ENCODE data around the gene TMEM259.

TMEM259 gene

DNA sequence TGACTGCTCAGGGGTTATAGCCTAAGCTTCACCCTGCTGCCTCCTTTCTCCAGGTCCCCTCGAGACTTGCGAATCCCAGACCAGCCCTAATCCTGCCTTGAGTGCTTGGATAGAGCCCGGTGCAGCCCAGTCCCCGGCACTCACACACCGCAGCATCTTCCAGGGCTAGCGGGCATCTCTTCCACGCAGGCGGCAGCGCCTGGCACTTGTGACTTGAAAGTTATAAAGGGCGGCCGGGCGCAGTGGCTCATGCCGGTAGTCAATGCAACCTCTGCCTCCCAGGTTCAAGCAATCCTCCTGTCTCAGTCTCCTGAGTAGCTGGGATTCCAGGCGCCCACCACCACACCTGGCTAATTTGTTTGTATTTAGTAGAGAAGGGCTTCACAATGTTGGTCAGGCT, 34.8 kb downstream of the TMEM259 start:
- no peak for DNase-seq (ENCODE audit: low spot score)

DNA sequence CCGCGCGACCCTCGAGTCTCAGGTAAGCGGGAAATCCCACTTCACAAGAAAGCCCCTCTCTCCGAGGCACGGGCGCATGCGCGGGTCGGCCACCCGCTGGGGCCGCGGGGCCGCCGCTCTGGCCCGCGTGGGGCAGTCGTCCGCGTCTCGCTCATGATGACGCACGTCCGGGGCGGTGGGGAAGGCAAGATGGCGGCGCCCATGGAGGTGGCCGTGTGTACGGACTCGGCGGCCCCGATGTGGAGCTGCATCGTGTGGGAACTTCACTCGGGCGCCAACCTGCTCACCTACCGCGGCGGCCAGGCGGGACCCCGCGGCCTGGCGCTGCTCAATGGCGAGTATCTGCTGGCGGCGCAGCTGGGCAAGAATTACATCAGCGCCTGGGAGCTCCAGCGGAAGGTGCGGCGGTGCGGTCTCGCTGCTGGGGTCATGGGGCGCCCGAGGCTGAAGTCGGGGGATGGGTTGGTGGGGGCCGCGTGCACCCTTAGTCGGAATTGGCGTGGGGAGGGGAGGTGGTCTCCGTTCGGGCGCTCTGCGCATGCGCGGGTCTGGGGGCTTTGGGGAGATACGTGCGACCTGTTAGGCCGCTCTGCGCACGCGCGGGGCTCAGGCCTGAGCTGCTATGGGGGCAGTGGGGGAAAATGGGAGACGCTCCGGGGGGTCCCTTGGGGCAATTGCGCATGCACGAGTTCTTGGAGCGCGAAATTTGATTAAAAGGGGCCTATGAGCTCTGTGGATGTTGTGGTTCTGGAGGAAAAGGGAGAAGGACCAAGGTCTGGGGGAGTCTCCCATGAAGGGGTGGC, 36.6 kb downstream of the TMEM259 start, which contains the start of gene WDR18:
TSS of gene WDR18 (plus strand) at position 181 of the 803 bp plus-strand sequence. CDS start at position 190, 9 bp downstream.
- DNase-seq (ENCODE audit: low spot score): peak; percentile 100

DNA sequence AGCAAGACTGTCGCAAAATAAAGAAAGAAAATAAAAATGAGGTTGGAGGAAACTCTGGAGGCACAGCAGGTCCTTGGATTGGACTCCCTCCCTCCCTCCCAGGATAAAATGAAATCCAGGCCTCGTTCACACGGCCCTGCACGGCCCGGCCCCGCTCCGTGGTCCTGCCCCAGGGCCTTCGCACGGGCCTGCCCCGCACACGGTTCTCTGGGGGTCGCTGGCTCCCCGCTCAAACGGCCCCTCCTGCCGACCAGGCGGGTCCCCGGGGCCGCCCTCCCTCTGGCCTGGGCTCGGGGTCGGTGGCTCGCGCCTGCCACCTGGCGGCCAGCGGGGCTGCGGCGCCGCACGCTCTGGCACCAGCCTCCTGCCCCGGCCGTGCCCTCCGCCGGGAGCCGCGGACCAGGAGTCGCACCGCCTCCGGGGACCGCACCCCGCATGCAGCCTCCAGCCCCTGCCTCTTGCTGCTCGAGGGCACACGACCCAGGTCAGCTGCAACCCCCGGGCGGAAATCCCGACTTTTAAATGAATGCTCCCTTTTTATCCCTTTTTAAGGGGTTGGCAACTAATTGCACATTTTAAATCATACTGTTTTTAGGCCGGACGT, 38.3 kb downstream of the TMEM259 start:
- peak; percentile 98 for DNase-seq (ENCODE audit: low spot score)

DNA sequence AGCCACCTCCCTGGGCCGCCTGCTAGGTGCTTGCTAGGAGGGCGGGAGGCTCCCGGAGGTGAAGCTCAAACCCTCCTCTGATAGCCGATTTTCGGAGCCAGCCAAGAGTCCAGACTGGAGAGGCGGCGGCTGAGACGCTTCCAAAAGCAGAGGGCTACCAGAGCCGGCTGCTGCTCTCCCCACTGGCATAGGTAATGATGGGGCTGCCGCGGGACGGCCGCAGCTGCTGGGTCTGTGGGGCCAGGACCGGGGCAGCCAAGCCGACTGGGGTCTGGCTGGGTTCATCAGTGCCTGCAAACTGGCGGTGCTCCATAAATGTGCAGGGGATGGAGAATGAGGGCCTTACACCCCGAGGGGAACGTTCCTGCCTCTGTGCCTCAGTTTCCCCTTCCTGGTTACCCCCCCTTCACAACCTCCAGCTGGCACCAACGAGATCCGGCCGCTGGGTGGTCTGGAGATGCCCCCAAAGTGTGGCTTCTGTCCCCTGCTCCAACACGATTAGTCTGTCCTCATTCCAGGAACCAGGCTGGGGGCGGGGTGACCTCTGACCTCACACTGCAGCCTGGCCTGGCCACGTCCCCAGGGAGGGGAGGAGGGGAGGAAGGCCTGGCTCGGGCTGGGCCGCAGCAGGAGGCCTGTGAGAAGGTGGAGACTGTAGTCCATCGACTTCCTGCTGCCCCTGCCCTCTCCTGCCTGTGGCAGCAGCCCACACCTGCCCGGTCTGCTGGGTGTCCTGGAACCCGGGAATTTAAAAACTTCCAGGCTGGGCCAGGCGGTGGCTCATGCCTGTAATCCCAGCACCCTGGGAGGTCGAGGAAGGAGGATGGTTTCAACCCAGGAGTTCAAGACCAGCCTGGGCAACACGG, 40.6 kb downstream of the TMEM259 start:
- DNase-seq (ENCODE audit: low spot score): peak; percentile 97

DNA sequence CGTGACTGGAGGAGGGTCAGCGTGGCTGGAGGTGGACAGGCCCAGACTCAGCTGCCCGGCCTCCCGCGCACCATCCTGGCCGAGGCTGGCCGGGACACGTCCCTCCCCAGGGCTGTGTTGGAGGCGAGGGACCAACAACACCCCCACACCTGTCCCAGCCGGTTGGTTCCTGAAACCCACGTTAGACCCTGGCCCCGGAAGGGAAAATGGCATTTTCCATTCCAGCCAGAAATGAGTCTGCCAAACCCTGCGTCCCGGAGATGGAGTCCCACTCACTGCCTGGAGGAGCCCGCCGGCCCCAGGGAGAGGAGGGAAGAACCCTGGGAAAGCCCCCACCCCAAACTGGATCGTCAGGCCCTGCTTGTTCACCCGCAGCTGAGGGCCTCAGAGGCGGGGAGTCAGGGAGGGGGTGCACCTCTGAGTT, 41.6 kb downstream of the TMEM259 start:
- DNase-seq (ENCODE audit: low spot score): no peak

DNA sequence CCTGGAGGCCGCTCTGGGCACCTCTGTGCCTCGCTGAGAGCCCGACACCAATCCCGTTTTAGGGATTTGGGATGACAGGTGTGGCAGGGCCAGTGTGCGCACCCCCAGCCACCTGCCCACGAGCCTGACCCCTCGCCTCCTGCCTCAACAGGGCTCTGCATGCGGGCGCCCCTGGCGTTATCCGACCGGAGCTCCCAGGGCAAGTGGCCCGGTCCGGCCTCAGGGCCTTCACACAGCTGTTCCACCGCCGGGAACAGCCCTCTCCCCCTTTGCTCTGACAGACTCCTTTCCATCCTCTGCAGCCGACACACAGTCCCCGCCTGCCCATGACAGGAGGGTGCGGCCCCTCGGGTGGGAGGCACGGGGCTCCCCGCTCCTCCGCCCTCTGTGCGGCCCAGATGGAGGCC, 43.9 kb downstream of the TMEM259 start:
- DNase-seq (ENCODE audit: low spot score): no peak

DNA sequence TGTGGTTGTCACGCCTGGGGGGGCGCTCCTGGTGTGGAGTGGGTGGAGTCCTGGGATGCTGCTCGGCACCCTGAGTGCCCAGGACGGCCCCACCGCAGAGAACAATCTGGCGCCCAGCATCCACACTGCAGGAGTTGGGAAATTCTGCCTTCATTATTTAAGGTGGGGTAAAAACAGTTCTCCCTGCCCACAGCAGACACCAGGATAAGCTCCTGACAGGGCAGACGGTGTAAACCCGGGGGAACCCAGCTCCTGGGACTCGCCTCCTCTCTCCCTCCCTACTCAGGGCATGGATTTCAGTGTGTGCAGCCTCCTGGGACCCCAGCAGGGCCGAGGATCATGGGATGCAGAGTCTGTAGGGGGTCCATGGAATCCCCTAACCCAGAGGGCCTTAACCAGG, 44.4 kb downstream of the TMEM259 start:
- no peak for DNase-seq (ENCODE audit: low spot score)

DNA sequence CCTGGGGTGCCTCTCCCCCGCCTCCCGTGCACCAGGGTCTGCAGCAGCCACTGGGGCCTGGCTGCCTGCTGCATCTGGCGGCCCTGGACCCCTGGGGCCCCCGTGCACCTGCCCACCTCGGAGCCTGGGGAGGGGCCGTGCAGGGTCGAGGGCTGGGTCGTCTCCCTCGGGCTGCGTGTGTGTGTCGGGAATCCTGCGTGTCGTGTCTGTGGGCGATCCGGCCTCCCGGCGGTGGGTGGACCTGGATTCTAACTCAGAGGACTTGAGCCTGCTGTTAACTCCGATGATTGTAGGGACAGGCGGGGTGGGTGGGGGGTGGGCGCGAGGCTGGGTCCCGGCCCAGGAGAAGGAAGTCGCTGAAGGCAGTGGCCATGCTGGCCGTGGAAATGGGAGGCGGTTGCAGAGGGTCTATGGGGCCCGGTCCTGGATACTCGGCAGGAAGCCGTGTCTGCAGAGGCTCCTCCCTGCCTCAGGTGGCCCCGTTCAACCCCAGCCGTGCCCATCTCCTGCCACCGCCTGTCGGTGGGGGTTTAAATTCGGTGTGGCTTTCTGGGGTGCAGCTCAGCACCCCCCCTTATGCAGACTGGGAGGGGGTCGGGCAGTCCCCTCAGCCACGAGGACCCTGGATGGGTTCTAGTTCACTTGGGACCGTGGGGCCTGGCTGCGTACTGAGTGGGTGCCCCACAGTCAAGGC, 46.2 kb downstream of the TMEM259 start:
- DNase-seq (ENCODE audit: low spot score): no peak

DNA sequence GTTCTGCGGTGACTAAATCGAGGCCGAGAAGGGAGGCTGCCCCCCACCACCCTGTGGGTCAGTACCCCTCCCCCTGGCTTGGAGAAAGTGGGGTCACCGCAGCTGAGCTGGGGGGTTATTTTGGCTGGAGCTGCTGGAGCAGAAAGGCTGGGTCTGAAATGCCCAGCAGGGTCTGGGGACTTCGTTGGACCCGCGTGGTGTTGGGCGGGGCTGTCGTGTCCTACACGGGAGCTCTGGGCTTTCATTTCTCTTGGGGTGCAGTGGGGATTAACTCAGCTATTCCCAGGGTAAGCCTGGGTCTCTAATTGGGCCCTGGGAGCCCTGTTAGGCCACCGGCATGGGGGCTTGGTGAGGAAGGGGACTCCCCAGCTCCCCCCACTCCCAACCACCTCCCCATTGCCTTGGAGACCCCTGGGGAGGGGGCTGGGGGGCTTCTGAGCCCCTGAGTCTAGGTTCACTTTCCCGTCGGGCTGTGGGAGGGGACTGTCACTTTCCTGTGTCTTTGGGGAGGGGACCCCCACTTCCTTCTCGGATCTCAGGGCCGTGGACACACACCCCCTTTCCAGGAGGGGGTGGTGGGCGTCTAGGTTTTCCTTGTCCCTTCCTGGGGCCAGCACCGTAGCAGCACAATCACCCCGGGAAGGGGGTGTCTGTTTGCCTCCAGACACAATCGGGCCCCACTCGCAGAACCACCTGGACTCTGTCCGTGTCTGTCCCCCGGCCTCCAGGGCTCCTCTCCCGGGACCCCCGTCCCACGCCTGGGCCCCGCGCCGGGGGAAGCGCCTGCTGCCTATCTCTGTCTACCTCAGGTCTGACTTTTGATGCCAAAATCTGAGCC, 47.0 kb downstream of the TMEM259 start:
- DNase-seq (ENCODE audit: low spot score): no peak

DNA sequence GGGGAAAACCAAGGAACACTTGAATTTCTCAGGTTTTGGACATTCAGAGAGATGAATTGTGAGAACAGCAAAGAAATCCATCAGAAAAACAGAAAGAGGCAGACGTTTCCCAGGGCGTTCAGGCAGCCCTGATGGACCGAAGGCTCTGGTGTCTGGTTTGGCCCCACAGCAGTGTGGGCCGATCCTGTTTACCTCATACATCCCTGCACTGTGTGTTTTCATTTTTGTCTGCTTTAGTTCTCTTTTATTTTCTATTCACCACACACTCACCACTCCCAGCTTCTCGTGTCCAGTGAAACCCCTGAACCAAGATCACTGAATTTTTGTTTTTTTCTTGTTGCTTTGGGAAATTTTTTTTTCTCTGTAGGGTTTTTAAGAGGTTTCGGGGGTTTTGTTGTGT, 48.6 kb downstream of the TMEM259 start:
- DNase-seq (ENCODE audit: low spot score): no peak

DNA sequence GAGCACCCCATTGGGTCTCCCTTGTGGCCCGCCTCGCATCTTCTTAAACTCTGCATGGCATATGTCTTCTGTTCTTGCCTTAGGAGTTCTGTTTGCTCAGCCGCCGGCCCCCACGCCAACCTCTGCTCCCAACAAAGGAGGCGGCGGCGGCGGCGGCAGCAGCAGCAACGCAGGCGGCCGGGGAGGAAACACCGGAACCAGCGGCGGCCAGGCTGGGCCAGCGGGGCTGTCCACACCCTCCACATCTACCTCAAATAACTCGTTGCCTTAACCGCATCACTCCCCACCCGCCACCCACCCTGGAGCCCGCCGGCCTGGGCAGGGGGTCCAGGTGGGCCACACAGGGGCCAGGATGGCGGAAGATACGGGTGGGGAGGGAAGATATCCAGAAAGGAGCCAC, 49.1 kb downstream of the TMEM259 start:
- no peak for DNase-seq (ENCODE audit: low spot score)

DNA sequence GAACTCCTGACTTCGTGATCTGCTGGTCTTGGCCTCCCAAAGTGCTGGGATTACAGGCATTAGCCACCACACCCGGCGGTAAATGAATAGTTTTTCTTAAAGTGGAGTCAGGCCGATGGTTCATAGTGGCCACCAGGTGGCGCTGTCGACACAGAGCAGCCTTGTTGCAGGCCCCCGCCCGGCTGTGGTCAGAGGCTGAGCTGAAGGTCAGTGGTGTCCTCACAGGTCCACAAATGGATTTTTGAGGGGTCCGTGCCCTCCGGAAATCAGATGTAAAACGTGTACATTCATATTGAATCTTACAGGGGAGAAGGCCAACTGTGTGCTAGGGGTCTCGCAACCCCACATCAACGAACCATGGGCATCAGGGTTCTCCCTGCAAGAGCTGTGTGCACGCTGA, 50.2 kb downstream of the TMEM259 start:
- DNase-seq (ENCODE audit: low spot score): no peak

DNA sequence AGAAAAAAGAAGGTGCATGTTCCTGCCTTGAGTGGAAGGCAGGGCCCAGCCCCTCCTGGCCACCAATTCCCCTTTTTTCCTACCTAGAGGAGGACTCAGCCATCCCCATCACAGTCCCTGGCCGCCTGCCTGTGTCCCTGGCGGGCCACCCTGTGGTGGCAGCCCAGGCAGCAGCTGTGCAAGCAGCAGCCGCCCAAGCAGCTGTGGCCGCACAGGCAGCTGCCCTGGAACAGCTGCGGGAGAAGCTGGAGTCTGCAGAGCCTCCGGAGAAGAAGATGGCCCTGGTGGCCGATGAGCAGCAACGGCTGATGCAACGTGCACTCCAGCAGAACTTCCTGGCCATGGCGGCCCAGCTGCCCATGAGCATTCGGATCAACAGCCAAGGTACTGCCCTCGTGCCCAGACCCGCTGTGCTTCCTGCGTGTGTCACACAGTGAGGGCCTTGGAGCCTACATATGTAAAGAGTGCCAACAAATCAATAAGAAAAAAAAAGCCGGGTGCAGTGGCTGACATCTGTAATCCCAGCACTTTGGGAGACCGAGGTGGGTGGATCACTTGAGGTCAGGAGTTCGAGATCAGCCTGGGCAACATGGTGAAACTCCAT, 54.3 kb downstream of the TMEM259 start:
- no peak for DNase-seq (ENCODE audit: low spot score)

DNA sequence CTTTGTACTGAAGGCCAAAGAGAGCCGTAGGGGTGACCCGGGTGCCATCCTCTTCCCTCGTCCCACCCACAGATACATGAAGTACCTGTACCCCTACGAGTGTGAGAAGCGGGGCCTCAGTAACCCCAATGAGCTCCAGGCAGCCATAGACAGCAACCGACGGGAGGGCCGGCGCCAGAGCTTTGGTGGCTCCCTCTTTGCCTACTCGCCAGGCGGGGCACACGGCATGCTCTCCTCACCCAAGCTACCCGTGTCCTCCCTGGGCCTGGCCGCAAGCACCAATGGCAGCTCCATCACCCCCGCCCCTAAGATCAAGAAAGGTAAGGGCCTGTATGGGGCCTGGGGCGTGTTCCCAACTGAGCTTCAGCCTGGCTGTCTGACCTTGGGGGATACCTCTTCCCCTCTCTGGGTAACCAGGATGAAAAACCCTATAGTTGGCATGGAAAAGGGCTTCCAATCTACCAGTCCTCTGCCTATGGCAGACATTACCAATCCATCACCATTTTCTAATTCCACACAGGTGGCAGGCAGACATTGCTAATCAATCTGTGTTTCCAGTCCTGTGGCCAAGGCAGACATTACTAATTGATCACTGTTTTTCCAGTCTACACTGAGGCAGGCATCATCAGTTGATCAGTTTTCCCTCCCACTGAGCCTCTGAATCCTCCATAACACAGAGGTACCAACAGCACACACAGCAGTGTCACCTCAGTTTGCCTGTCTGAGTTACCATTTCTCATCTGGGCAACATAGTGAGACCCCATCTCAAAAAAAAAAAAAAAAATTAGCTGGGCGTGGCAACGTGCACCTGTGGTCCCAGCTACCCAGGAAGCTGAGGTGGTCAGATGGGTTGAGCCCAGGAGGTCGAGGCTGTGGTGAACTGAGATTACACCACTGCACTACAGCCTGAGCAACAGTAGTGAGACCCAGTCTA, 55.9 kb downstream of the TMEM259 start:
- no peak for DNase-seq (ENCODE audit: low spot score)

DNA sequence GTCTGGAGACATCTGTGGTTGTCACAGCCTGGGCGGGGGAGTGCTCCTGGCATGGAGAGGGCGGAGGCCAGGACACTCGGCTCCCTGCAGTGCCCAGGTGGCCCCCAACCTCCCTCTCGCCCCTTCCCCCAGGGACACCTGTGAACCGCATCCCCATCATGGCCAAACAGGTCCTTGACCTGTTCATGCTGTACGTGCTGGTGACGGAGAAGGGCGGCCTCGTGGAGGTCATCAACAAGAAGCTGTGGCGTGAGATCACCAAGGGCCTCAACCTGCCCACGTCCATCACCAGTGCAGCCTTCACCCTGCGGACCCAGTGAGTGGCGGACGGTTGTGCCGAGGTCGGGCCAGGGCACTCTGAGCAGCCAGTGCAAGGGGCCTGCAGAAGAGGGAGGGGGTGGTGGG, 56.8 kb downstream of the TMEM259 start:
- no peak for DNase-seq (ENCODE audit: low spot score)

DNA sequence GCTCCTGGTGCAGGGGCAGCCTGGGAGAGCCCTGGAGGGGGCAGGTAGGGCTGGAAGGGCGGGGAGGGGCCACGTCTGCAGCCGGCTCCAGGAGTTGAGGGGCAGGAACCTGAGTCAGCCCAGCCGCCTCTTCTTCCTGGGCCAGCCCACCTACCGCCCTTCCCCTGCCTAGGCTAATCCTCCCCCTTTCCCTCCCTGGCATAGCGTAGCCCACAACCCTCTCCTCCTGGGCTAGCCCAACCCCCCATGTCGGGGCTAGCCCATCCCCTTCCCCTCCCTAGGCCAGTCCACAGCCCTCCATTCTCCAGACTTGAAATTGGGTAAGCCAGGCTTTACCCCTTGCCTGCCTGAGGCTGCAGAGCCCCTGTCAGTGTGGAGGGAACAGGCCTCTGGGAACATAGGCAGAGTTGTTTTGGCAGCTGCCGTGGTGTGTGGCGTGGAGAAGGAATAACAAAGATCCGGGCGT, 57.4 kb downstream of the TMEM259 start:
- no peak for DNase-seq (ENCODE audit: low spot score)

DNA sequence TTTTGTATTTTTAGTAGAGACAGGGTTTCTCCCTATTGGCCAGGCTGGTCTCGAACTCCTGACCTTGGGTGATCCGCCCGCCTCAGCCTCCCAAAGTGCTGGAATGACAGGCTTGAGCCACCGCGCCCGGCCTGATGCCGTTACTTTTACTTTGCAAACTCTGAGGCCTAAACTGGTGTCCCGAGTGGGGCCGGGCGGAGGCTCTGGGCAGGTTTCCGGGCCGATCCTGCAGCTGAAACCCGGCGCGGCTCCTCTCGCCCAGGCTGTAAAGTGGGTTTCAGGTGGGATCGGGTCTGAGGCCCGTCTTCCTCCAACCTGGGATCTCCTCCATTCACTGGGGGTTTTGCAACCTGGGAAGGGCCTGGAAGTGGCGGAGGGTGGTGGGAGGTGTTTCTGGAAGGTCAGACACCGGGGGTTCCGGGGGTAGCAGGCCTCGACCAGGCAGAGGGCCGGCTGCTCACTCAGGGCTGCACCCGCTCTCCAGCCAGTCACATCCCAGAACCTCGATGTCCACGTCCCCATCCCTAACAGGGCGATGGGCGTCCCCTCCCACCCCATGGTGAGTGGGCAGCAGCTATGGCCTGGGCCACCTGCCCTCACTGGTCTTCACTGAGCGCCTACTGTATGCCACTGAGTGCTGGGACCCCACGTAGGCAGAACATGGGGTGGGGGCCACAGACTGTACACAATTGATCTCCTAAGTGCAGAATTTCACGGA, 58.1 kb downstream of the TMEM259 start:
- no peak for DNase-seq (ENCODE audit: low spot score)

DNA sequence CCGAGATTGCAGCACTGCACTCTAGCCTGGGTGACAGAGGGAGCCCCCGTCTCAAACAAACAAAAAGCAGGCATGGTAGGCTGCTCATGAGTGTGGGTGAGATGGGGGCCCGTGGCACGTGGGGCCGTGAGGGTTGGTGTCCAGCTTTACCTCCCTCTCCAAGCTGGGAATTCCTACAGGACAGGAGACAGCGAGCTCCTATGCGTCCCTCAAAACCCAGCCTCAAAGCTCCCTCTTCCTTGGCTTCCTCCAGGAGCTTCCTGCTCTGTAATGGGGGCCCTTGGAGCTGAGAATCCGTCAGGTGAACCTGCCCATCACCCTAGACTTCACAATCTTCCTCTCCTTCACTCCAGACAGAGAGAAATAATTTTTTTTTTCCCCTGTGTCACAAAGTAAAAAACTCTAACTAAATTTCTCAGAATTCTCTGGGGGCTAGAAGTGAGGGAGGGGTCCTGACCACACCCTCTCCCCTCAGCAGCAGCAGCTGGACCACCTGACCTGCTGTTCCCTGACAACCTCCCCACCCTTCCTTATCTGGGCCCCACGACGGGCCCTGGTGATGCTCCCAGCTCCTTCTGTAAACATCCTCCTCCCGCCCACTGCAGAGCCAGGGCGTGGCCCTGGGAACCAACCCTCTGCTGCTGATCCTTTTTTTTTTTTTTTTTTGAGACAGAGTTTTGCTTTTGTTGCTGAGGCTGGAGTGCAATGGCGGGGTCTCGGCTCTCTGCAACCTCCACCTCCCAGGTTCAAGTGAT, 58.9 kb downstream of the TMEM259 start:
- DNase-seq (ENCODE audit: low spot score): no peak
